ENCODE data around the gene ZZZ3. TPM values are rescaled to one million over a fixed set of nuclear protein-coding genes. Genes with fewer than 3 reads are reported as not detected.
"Not testable (repeated sequence)": the region's sequence is repeated elsewhere in the genome, so short reads cannot be mapped to it uniquely, and the experiment has no call there.

ZZZ3 gene
- total and polyA plus RNA-seq, 7 donors, result 8.6 to 29.9 (median 25.0) TPM

- DNase-seq (no peak), ATAC-seq (no peak)
- no peaks in the 10 kb centered on the region for H3K9me3 ChIP-seq
- no peaks in the 10 kb centered on the region for H3K4me1 ChIP-seq
- 96 to 99% (median 97%) methylated on average over 4 of the region's 4 CpGs for WGBS, 3 donors
- intact Hi-C loops (cut with DNase I), result no loop called here
- peaks cover 2 to 96% of the 10 kb centered on the region in 2 donors for H3K36me3 ChIP-seq (ENCODE audit: insufficient read depth in 1 of 2, low read depth in 1 of 2)
- no peak overlapping the region for H3K4me3 ChIP-seq
- H3K27me3 ChIP-seq (ENCODE audit: insufficient read depth in 3 of 3, low read length in 2 of 3), result no peaks in the 10 kb centered on the region
- TF ChIP-seq CTCF (IDR thresholded peaks at IDR 0.05), result no peak
- H3K27ac ChIP-seq, result no peak overlapping the region
These were observed 33.6 kb upstream of the ZZZ3 start for GRCh38 chr1:77716065-77716464.

- Histone ChIP-seq H3K36me3 (ENCODE audit: insufficient read depth in 1 of 2, low read depth in 1 of 2) (peaks cover 2 to 85% of the 10 kb centered on the region in 2 donors), H3K9me3 (no peaks in the 10 kb centered on the region), H3K4me1 (no peaks in the 10 kb centered on the region), H3K4me3 (no peak overlapping the region), H3K27ac (no peak overlapping the region), H3K27me3 (ENCODE audit: insufficient read depth in 3 of 3, low read length in 2 of 3) (no peaks in the 10 kb centered on the region)
- 86 to 93% (median 92%) methylated on average over 3 of the region's 3 CpGs for WGBS, 3 donors
- DNase-seq (no peak), ATAC-seq (no peak)
- TF ChIP-seq CTCF (IDR thresholded peaks at IDR 0.05), result no peak
- intact Hi-C loops (cut with DNase I), result loop anchor here in 1 of 2 donors (5.0 to 10.0 kb wide), 2 partner anchors 105 to 248 kb away; no protein-coding TSS in a partner anchor
These were observed 27.3 kb upstream of the ZZZ3 start for GRCh38 chr1:77709727-77710126.

GRCh38 chr1:77706321-77706720, 23.9 kb upstream of the ZZZ3 start:
- peaks cover 0 to 52% of the 10 kb centered on the region in 2 donors for H3K36me3 ChIP-seq (ENCODE audit: insufficient read depth in 1 of 2, low read depth in 1 of 2)
- ATAC-seq (no peak), DNase-seq (no peak)
- no peaks in the 10 kb centered on the region for H3K27me3 ChIP-seq (ENCODE audit: insufficient read depth in 3 of 3, low read length in 2 of 3)
- H3K27ac ChIP-seq, result no peak overlapping the region
- TF ChIP-seq CTCF (IDR thresholded peaks at IDR 0.05), result no peak
- no peaks in the 10 kb centered on the region for H3K9me3 ChIP-seq
- 96 to 97% (median 97%) methylated on average over 4 of the region's 4 CpGs for WGBS, 3 donors
- H3K4me1 ChIP-seq, result no peaks in the 10 kb centered on the region
- intact Hi-C loops (cut with DNase I), result loop anchor here in 1 of 2 donors (10.0 kb wide), 1 partner anchor 108 kb away; no protein-coding TSS in a partner anchor
- no peak overlapping the region for H3K4me3 ChIP-seq

- H3K4me1 ChIP-seq, result no peaks in the 10 kb centered on the region
- intact Hi-C loops (cut with DNase I), result loop anchor here in 1 of 2 donors (10.0 kb wide), 1 partner anchor 110 kb away; no protein-coding TSS in a partner anchor
- TF ChIP-seq CTCF (IDR thresholded peaks at IDR 0.05), result no peak
- no peak overlapping the region for H3K4me3 ChIP-seq
- ATAC-seq (no peak), DNase-seq (no peak)
- WGBS, 3 donors, result 57 to 72% (median 62%) methylated on average over 2 of the region's 2 CpGs
- no peaks in the 10 kb centered on the region for H3K9me3 ChIP-seq
- H3K36me3 ChIP-seq (ENCODE audit: insufficient read depth in 1 of 2, low read depth in 1 of 2), result peaks cover 0 to 52% of the 10 kb centered on the region in 2 donors
- no peaks in the 10 kb centered on the region for H3K27me3 ChIP-seq (ENCODE audit: insufficient read depth in 3 of 3, low read length in 2 of 3)
- no peak overlapping the region for H3K27ac ChIP-seq
These were observed 22.3 kb upstream of the ZZZ3 start for GRCh38 chr1:77704736-77705135.

- not testable (repeated sequence) for DNase-seq; H3K9me3 ChIP-seq; H3K27me3 ChIP-seq (ENCODE audit: insufficient read depth in 3 of 3, low read length in 2 of 3); H3K4me3 ChIP-seq; ATAC-seq; H3K27ac ChIP-seq; H3K4me1 ChIP-seq
- intact Hi-C loops (cut with DNase I), result loop anchor here in 1 of 2 donors (10.0 kb wide), 1 partner anchor 115 kb away; no protein-coding TSS in a partner anchor
- 100% methylated on average over 1 of the region's 1 CpG for whole genome bisulfite sequencing, 3 donors
- H3K36me3 ChIP-seq (ENCODE audit: insufficient read depth in 1 of 2, low read depth in 1 of 2), result peaks cover 0 to 59% of the 10 kb centered on the region in 2 donors
These were observed 17.2 kb upstream of the ZZZ3 start for GRCh38 chr1:77699673-77700072.

All from psoas muscle (tissue), 8 donors.